Chondrocyte (in vitro differentiated cells): ENCODE results near the gene NIT1. TPM values are rescaled to one million over a fixed set of nuclear protein-coding genes. Genes with fewer than 3 reads are reported as not detected.

Source experiments
- DNase-seq: peaks from one replicate; pipeline ENCODE4 v3.0.0; 2021; ENCODE audit warnings: mixed read lengths, low spot score
- H3K27ac Mint-ChIP-seq: one replicate; pipeline ENCODE4 v1.8.0; 2021; ENCODE audit warnings: mild to moderate bottlenecking, moderate library complexity, mixed read lengths; ENCODE audit not compliant: unreplicated experiment
- H3K27me3 Mint-ChIP-seq: 2 replicates; pipeline ENCODE4 v1.8.0; 2021; ENCODE audit warnings: low read depth, mixed read lengths
- H3K36me3 Mint-ChIP-seq: 2 replicates; pipeline ENCODE4 v1.8.0; 2021; ENCODE audit warnings: low read depth, mixed read lengths
- H3K4me1 Mint-ChIP-seq: 2 replicates; pipeline ENCODE4 v1.8.0; 2021; ENCODE audit warnings: low read depth, mild to moderate bottlenecking, mixed read lengths
- H3K4me3 Mint-ChIP-seq: one replicate; pipeline ENCODE4 v1.8.0; 2021; ENCODE audit warnings: mild to moderate bottlenecking, moderate library complexity, mixed read lengths; ENCODE audit not compliant: unreplicated experiment
- H3K9me3 Mint-ChIP-seq: 2 replicates; pipeline ENCODE4 v1.8.0; 2021; ENCODE audit warnings: low read depth, mixed read lengths
- total RNA-seq: library from RNA; stranded (reverse); gene quantifications from 3 replicates; pipeline ENCODE4 v1.2.1, GENCODE V29; 2021
- TF ChIP-seq, protein P1 (sequence below): fragments of 200-600 bp; sonication (generic); IDR thresholded peaks from 2 replicates; pipeline ENCODE4 v1.5.0; 2021; ENCODE audit warnings: antibody characterized with exemption, mild to moderate bottlenecking, moderate library complexity

Gene NIT1
- total RNA-seq, 1 donor from 2014 or later: 27.6 TPM

DNA sequence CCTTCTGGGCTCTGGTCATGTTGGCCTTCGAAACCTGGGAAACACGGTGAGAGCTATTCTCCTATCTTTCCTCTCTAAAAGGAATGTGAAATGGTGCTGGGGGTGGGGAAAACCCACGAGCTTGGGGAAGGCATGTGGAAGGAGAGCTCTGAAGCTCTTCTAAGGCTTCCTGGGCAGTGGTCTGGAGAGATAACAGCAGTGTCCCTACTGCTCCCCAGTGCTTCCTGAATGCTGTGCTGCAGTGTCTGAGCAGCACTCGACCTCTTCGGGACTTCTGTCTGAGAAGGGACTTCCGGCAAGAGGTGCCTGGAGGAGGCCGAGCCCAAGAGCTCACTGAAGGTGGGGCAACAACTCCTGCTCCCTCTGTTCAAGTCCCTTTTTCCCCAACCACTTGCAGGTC, 44.1 kb downstream of the NIT1 start:
- H3K4me1 Mint-ChIP-seq: peaks cover 48% of the 10 kb centered on the region
- H3K9me3 Mint-ChIP-seq: no peaks in the 10 kb centered on the region
- TF ChIP-seq, protein P1, sequence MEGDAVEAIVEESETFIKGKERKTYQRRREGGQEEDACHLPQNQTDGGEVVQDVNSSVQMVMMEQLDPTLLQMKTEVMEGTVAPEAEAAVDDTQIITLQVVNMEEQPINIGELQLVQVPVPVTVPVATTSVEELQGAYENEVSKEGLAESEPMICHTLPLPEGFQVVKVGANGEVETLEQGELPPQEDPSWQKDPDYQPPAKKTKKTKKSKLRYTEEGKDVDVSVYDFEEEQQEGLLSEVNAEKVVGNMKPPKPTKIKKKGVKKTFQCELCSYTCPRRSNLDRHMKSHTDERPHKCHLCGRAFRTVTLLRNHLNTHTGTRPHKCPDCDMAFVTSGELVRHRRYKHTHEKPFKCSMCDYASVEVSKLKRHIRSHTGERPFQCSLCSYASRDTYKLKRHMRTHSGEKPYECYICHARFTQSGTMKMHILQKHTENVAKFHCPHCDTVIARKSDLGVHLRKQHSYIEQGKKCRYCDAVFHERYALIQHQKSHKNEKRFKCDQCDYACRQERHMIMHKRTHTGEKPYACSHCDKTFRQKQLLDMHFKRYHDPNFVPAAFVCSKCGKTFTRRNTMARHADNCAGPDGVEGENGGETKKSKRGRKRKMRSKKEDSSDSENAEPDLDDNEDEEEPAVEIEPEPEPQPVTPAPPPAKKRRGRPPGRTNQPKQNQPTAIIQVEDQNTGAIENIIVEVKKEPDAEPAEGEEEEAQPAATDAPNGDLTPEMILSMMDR: no peak
- peak; percentile 67 for DNase-seq
- H3K4me3 Mint-ChIP-seq: no peak overlapping the region
- H3K36me3 Mint-ChIP-seq: peaks cover 12% of the 10 kb centered on the region
- no peaks in the 10 kb centered on the region for H3K27me3 Mint-ChIP-seq
- H3K27ac Mint-ChIP-seq: no peak overlapping the region

DNA sequence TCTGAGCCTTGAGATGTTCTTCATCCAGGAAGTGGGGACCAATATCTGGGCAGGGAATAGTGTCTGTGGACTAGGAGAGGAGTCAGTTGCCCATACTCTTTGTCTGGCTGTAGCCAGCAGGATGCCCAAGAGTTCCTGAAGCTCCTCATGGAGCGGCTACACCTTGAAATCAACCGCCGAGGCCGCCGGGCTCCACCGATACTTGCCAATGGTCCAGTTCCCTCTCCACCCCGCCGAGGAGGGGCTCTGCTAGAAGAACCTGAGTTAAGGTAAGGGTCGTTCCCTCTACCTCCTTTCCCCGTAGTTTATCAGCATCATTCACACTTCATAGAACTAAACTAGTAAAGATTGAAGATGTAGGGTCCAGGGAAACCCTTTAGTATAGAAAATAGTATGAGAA, 44.9 kb downstream of the NIT1 start:
- Mint-ChIP-seq H3K4me3 (no peak overlapping the region), H3K9me3 (no peaks in the 10 kb centered on the region), H3K4me1 (peaks cover 54% of the 10 kb centered on the region), H3K27ac (peak overlapping the region; percentile 74), H3K36me3 (peaks cover 8% of the 10 kb centered on the region), H3K27me3 (no peaks in the 10 kb centered on the region)
- TF ChIP-seq, protein P1: no peak
- DNase-seq: peak; percentile 75

DNA sequence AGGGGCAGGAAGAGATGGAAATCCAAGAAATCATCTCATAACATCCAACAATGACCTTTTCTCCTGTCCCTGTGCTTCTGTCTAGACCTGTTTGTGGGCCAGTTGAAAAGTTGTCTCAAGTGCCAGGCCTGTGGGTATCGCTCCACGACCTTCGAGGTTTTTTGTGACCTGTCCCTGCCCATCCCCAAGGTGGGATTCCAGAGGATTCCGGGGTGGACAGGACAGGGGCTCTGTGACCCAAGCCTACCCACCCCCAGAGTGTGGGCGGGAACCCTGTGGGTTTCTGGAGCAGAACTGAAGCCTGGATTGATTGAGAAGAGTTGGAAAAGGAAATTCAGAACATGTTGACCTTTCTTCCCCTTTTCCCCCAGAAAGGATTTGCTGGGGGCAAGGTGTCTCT, 45.9 kb downstream of the NIT1 start:
- no peak overlapping the region for H3K4me3 Mint-ChIP-seq
- H3K36me3 Mint-ChIP-seq: peaks cover 8% of the 10 kb centered on the region
- peaks cover 56% of the 10 kb centered on the region for H3K4me1 Mint-ChIP-seq
- H3K9me3 Mint-ChIP-seq: no peaks in the 10 kb centered on the region
- TF ChIP-seq, protein P1: no peak
- DNase-seq: no peak
- H3K27ac Mint-ChIP-seq: peak overlapping the region; percentile 38
- H3K27me3 Mint-ChIP-seq: no peaks in the 10 kb centered on the region

DNA sequence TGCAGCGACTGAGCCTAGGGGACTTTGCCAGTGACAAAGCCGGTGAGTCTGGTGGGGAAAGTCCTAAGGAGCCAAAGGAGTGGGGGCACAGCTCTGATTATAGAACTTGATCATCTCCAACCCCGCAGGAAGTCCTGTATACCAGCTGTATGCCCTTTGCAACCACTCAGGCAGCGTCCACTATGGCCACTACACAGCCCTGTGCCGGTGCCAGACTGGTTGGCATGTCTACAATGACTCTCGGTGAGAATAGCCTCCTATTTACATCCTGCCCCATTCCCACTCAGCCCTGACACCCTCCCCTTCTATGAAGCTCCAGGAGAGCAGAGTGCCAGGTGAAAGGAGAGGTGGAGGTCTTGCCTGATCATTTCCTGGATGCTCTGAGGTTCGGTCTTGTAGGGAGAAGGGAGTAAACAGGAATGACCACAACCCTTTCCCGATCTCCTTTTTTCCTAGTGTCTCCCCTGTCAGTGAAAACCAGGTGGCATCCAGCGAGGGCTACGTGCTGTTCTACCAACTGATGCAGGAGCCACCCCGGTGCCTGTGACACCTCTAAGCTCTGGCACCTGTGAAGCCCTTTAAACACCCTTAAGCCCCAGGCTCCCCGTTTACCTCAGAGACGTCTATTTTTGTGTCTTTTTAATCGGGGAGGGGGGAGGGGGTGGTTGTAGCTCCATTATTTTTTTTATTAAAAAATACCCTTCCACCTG, 47.2 kb downstream of the NIT1 start:
- H3K27me3 Mint-ChIP-seq: no peaks in the 10 kb centered on the region
- peak overlapping the region; percentile 99 for H3K27ac Mint-ChIP-seq
- DNase-seq: no peak
- peaks cover 11% of the 10 kb centered on the region for H3K36me3 Mint-ChIP-seq
- H3K4me1 Mint-ChIP-seq: peaks cover 47% of the 10 kb centered on the region
- TF ChIP-seq, protein P1: no peak
- no peaks in the 10 kb centered on the region for H3K9me3 Mint-ChIP-seq
- peak overlapping the region; percentile 89 for H3K4me3 Mint-ChIP-seq

DNA sequence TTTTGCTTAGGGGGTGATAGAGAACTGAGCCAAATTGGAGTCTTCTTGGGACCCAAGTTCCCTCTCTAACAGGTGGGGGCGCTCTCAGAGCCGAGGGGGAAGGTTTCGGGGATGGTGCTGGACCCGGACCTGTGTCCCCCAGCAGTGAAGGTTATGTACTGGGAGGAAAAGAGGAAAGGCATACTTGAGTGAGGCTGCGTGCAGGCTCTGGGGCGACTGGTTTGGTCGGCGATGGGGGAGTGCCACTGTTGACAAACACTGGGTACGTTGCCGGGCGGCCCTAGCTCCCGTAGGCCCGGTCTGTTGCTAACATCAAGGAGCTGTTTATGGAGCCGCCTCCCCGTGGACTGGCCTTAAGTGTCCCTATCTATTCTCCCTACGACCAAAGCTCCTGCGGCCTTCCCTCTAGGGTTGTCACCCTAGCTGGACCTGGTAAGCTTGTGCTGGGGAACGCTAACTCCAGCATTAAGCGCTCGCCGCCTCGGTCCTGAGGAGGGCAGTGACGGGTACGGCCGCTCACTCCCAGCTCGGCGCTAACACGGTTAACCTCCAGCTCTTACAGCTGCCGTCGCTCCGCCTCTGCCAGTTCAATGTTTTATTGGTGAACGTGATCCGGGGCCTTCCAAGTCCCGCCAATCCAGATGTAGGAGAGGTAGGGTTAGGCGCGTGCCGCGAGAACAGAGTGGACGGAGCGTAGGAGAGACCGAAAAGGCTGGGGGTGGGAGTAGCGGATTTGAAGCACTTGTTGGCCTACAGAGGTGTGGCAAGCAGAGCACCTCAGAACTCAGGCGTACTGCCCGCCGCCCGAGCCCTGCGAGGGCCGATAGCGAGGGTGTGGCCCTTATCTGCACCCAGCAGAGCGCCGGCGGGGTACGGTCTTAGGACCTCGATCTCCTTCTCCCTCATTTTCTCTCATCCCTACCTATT, 48.1 kb downstream of the NIT1 start, which contains the start of gene PPOX:
TSS of gene PPOX (plus strand) at position 685 of the 927 bp plus-strand sequence. CDS start 422 bp downstream, outside the sequence.
- Mint-ChIP-seq H3K4me1 (peaks cover 41% of the 10 kb centered on the region), H3K36me3 (peaks cover 13% of the 10 kb centered on the region), H3K27ac (peak within 1 kb of the TSS; percentile 99), H3K4me3 (peak within 1 kb of the TSS; percentile 89), H3K9me3 (no peaks in the 10 kb centered on the region), H3K27me3 (no peaks in the 10 kb centered on the region)
- DNase-seq: peak; percentile 98
- TF ChIP-seq, protein P1: peak; percentile 82
